Breast epithelium (tissue), 3 donors: ENCODE data around the gene MPPED1.

ENCODE experiments used
- CTCF ChIP-seq, 3 donors: fragments of 450-650 bp; IDR thresholded peaks; one replicate each; pipeline ENCODE4 v1.5.1; 2016 to 2017; ENCODE audit warnings: antibody characterized with exemption in 3 of 3, mild to moderate bottlenecking in 3 of 3, moderate library complexity in 3 of 3
- POLR2A ChIP-seq: fragments of 450-650 bp; IDR thresholded peaks from one replicate; pipeline ENCODE4 v1.6.1; 2016; ENCODE audit warnings: antibody characterized with exemption, mild to moderate bottlenecking, moderate library complexity
- POLR2AphosphoS5 ChIP-seq, 3 donors: sonication (generic); formaldehyde crosslinking; IDR thresholded peaks; one replicate each; pipeline ENCODE4 v1.6.1; 2017; ENCODE audit warnings: antibody characterized with exemption in 3 of 3

GRCh38 chr22:43389227-43389836 is 22.5 kb upstream of the MPPED1 start:
- TF ChIP-seq CTCF (IDR thresholded peaks at IDR 0.05) (no peak), POLR2AphosphoS5 (IDR thresholded peaks at IDR 0.05) (no peak), POLR2A (no peak)
